Measurements from ENCODE around the gene HSF2. TPM values are rescaled to one million over a fixed set of nuclear protein-coding genes. Genes with fewer than 3 reads are reported as not detected.

HSF2 gene
- total and polyA plus RNA-seq, 2 of the 13 experiments (the other 11 are each of a cell fraction or from before 2014, with no cell fraction given) = 24.8 to 26.4 TPM

DNA sequence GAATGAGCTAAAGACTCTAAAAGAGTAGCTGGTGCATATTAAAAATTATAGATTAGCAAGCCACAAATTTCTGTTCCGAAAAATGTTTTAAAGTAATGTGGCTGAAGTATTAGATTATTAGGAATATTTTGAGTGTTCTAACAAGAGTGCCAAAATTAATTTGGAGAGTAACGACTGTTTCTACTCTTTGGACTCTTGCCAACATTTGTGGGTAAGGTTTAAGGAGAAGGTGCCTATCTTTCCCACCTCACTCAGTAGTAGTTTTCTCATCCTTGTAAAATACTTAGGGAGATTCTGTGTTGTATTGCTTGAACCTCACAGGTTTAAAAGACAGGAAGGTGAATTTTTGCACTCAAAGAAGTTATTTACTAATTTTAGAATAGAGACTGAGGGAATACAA is 5.0 kb downstream of the HSF2 start:
- WGBS (ENCODE audit: low lambda C conversion rate) = 97% methylated on average over 2 of the region's 2 CpGs
- Histone ChIP-seq H3K4me1 (ENCODE audit: insufficient read depth, low read length) (peaks cover 31% of the 10 kb centered on the region), H3K4me2 (ENCODE audit: low read depth, low read length) (no peak overlapping the region), H4K20me1 (ENCODE audit: insufficient read depth, low read length) (peaks cover 6% of the 10 kb centered on the region; the same call in 1 of the 2 replicates), H3K36me3 (replicated peaks in 1 of 2; ENCODE audit: control insufficient read depth in 1 of 2, insufficient read depth in 2 of 2, low read length in 2 of 2) (no peaks in the 10 kb centered on the region; a peak in 1 of 5 replicates), H3K27ac (ENCODE audit: extremely low read length, insufficient read depth, low read length) (no peak overlapping the region), H3K4me3 (replicated peaks in 1 of 3; ENCODE audit: insufficient read depth in 1 of 3, low read depth in 2 of 3, low read length in 3 of 3) (no peak overlapping the region), H3K9me3 (ENCODE audit: low read length) (no peaks in the 10 kb centered on the region), H2AFZ (ENCODE audit: low read length) (no peak overlapping the region), H3K9ac (ENCODE audit: insufficient read depth, low read depth, low read length) (no peak overlapping the region), H3K27me3 (ENCODE audit: control insufficient read depth in 1 of 2, insufficient read depth in 2 of 2, low read length in 2 of 2) (peaks cover 0 to 2% of the 10 kb centered on the region in 2 experiments; a peak in 1 of 5 replicates), H3K79me2 (ENCODE audit: insufficient read depth, low read length) (peaks cover 99% of the 10 kb centered on the region)
- DNase-seq (ENCODE audit: low spot score) = no peak
- CTCF ChIA-PET (ENCODE audit: low intra/inter-chr PET ratio, low total read pairs) = no interaction called here
- no peak for ATAC-seq
- in situ Hi-C loops (cut with HindIII; ENCODE audit: extremely low pct_ligation_motif_present, low pct_unique_long_range_greater_than_20kb) (no loop called here), intact Hi-C loops (cut with micrococcal nuclease; ENCODE audit: unreplicated experiment) (no loop called here)
- no peak for FAIRE-seq
- no peak for TF ChIP-seq ZNF260 (CRISPR knock-in tag; IDR thresholded peaks at IDR 0.05; ENCODE audit: borderline replicate concordance, low read depth)
- POLR2A ChIA-PET = no interaction called here
- BruUV-seq (replicated peaks) = no TSS peak

DNA sequence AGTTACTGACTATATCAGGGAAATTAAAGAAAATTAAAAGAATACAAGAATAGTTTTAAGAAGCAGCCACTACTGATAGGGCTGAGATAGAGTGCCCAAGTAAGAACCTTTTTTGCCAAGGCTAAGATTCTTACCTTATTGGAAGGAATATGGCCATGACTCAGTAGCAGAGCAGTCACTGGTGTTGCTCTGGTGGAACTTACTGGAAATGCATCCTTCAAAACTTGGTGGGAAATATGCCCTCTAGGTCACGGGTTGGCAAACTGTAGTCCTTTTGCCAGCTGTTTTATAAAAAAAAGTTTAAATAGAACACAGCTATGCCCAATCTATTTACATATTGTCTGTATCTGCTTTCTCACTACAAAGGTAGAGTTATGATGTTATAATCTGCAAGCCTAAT is 6.0 kb downstream of the HSF2 start:
- WGBS (ENCODE audit: low lambda C conversion rate) = 94% methylated on average over 1 of the region's 1 CpG
- Histone ChIP-seq H3K27me3 (ENCODE audit: control insufficient read depth in 1 of 2, insufficient read depth in 2 of 2, low read length in 2 of 2) (no peaks in the 10 kb centered on the region), H3K27ac (ENCODE audit: extremely low read length, insufficient read depth, low read length) (no peak overlapping the region), H3K9me3 (ENCODE audit: low read length) (no peaks in the 10 kb centered on the region), H3K36me3 (replicated peaks in 1 of 2; ENCODE audit: control insufficient read depth in 1 of 2, insufficient read depth in 2 of 2, low read length in 2 of 2) (no peaks in the 10 kb centered on the region; a peak in 1 of 5 replicates), H3K4me1 (ENCODE audit: insufficient read depth, low read length) (peaks cover 30% of the 10 kb centered on the region), H3K4me2 (ENCODE audit: low read depth, low read length) (no peak overlapping the region), H3K9ac (ENCODE audit: insufficient read depth, low read depth, low read length) (no peak overlapping the region), H2AFZ (ENCODE audit: low read length) (no peak overlapping the region), H4K20me1 (ENCODE audit: insufficient read depth, low read length) (peaks cover 6% of the 10 kb centered on the region; the same call in 1 of the 2 replicates), H3K4me3 (replicated peaks in 1 of 3; ENCODE audit: insufficient read depth in 1 of 3, low read depth in 2 of 3, low read length in 3 of 3) (no peak overlapping the region), H3K79me2 (ENCODE audit: insufficient read depth, low read length) (peaks cover 100% of the 10 kb centered on the region)
- FAIRE-seq (no peak), DNase-seq (ENCODE audit: low spot score) (no peak), ATAC-seq (peak; percentile 70)
- ChIA-PET CTCF (ENCODE audit: low intra/inter-chr PET ratio, low total read pairs) (no interaction called here), POLR2A (no interaction called here)
- in situ Hi-C loops (cut with HindIII; ENCODE audit: extremely low pct_ligation_motif_present, low pct_unique_long_range_greater_than_20kb) (no loop called here), intact Hi-C loops (cut with micrococcal nuclease; ENCODE audit: unreplicated experiment) (no loop called here)
- no TSS peak for BruUV-seq (replicated peaks)
- no peak for TF ChIP-seq WIZ (CRISPR knock-in tag; IDR thresholded peaks at IDR 0.05)
- TF ChIP-seq, protein P1, sequence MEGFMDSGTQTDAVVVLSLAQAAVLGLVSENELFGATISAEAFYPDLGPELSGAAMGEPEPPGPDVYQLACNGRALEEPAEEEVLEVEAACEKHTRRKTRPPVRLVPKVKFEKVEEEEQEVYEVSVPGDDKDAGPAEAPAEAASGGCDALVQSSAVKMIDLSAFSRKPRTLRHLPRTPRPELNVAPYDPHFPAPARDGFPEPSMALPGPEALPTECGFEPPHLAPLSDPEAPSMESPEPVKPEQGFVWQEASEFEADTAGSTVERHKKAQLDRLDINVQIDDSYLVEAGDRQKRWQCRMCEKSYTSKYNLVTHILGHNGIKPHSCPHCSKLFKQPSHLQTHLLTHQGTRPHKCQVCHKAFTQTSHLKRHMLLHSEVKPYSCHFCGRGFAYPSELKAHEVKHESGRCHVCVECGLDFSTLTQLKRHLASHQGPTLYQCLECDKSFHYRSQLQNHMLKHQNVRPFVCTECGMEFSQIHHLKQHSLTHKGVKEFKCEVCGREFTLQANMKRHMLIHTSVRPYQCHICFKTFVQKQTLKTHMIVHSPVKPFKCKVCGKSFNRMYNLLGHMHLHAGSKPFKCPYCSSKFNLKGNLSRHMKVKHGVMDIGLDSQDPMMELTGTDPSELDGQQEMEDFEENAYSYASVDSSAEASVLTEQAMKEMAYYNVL (CRISPR knock-in tag; IDR thresholded peaks at IDR 0.05; ENCODE audit: borderline replicate concordance) = no peak
- TF ChIP-seq, protein P2, sequence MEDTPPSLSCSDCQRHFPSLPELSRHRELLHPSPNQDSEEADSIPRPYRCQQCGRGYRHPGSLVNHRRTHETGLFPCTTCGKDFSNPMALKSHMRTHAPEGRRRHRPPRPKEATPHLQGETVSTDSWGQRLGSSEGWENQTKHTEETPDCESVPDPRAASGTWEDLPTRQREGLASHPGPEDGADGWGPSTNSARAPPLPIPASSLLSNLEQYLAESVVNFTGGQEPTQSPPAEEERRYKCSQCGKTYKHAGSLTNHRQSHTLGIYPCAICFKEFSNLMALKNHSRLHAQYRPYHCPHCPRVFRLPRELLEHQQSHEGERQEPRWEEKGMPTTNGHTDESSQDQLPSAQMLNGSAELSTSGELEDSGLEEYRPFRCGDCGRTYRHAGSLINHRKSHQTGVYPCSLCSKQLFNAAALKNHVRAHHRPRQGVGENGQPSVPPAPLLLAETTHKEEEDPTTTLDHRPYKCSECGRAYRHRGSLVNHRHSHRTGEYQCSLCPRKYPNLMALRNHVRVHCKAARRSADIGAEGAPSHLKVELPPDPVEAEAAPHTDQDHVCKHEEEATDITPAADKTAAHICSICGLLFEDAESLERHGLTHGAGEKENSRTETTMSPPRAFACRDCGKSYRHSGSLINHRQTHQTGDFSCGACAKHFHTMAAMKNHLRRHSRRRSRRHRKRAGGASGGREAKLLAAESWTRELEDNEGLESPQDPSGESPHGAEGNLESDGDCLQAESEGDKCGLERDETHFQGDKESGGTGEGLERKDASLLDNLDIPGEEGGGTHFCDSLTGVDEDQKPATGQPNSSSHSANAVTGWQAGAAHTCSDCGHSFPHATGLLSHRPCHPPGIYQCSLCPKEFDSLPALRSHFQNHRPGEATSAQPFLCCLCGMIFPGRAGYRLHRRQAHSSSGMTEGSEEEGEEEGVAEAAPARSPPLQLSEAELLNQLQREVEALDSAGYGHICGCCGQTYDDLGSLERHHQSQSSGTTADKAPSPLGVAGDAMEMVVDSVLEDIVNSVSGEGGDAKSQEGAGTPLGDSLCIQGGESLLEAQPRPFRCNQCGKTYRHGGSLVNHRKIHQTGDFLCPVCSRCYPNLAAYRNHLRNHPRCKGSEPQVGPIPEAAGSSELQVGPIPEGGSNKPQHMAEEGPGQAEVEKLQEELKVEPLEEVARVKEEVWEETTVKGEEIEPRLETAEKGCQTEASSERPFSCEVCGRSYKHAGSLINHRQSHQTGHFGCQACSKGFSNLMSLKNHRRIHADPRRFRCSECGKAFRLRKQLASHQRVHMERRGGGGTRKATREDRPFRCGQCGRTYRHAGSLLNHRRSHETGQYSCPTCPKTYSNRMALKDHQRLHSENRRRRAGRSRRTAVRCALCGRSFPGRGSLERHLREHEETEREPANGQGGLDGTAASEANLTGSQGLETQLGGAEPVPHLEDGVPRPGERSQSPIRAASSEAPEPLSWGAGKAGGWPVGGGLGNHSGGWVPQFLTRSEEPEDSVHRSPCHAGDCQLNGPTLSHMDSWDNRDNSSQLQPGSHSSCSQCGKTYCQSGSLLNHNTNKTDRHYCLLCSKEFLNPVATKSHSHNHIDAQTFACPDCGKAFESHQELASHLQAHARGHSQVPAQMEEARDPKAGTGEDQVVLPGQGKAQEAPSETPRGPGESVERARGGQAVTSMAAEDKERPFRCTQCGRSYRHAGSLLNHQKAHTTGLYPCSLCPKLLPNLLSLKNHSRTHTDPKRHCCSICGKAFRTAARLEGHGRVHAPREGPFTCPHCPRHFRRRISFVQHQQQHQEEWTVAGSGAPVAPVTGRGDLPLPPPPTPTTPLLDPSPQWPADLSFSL (CRISPR knock-in tag; IDR thresholded peaks at IDR 0.05) = no peak
- TF ChIP-seq ZNF720 (CRISPR knock-in tag; IDR thresholded peaks at IDR 0.05) = no peak
- TF ChIP-seq, protein P3, sequence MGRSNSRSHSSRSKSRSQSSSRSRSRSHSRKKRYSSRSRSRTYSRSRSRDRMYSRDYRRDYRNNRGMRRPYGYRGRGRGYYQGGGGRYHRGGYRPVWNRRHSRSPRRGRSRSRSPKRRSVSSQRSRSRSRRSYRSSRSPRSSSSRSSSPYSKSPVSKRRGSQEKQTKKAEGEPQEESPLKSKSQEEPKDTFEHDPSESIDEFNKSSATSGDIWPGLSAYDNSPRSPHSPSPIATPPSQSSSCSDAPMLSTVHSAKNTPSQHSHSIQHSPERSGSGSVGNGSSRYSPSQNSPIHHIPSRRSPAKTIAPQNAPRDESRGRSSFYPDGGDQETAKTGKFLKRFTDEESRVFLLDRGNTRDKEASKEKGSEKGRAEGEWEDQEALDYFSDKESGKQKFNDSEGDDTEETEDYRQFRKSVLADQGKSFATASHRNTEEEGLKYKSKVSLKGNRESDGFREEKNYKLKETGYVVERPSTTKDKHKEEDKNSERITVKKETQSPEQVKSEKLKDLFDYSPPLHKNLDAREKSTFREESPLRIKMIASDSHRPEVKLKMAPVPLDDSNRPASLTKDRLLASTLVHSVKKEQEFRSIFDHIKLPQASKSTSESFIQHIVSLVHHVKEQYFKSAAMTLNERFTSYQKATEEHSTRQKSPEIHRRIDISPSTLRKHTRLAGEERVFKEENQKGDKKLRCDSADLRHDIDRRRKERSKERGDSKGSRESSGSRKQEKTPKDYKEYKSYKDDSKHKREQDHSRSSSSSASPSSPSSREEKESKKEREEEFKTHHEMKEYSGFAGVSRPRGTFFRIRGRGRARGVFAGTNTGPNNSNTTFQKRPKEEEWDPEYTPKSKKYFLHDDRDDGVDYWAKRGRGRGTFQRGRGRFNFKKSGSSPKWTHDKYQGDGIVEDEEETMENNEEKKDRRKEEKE (IDR thresholded peaks at IDR 0.05) = no peak
- TF ChIP-seq ZNF547 (CRISPR knock-in tag; IDR thresholded peaks at IDR 0.05) = no peak
